SU-DHL-6 (cell line): ENCODE measurements around the gene HMCN2.

Experiments
- EZH2phosphoT487 ChIP-seq: fragments of 200-600 bp; sonication (generic), shearing (Covaris generic); conservative IDR thresholded peaks from 2 replicates; pipeline ENCODE4 v1.6.1; 2018; ENCODE audit warnings: mild to moderate bottlenecking, antibody characterized with exemption, low read length, moderate library complexity, mixed read lengths
- TF ChIP-seq, protein P1 (sequence below): fragments of 200-600 bp; sonication (generic); IDR thresholded peaks from one replicate; pipeline ENCODE4 v1.5.1; 2017; ENCODE audit warnings: antibody characterized with exemption, mild to moderate bottlenecking, low read length, moderate library complexity; ENCODE audit not compliant: insufficient read depth, poor library complexity, severe bottlenecking

DNA sequence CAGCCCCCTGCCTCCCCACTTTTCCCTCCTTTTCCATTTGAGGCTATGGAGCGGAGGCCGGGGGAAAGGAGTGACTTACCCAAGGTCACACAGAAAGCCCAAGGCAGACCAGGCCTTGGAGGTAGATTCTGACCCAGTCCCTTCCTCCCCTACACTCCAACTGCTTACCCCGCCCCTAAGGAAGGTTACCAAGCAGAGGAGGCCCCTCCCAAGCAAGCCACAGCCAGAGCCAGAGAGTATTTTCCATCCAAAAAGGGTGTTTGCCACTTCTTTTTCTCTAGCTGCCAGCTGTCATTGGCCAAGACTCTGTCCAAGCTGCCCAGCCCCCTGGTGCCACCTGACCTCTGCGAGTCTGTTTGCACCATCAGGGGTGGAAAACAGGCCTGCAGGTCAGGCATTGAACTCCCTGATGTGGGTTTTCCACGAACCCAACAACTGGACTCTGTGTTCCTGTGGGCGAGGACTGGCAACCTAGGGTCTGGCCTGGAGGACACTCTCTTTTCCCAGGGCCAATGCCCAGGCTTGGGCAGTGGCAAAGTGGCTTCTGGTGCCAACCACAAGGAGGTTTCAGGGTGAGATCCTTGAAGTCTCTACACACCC, 172.9 kb downstream of the HMCN2 start:
- TF ChIP-seq, protein P1, sequence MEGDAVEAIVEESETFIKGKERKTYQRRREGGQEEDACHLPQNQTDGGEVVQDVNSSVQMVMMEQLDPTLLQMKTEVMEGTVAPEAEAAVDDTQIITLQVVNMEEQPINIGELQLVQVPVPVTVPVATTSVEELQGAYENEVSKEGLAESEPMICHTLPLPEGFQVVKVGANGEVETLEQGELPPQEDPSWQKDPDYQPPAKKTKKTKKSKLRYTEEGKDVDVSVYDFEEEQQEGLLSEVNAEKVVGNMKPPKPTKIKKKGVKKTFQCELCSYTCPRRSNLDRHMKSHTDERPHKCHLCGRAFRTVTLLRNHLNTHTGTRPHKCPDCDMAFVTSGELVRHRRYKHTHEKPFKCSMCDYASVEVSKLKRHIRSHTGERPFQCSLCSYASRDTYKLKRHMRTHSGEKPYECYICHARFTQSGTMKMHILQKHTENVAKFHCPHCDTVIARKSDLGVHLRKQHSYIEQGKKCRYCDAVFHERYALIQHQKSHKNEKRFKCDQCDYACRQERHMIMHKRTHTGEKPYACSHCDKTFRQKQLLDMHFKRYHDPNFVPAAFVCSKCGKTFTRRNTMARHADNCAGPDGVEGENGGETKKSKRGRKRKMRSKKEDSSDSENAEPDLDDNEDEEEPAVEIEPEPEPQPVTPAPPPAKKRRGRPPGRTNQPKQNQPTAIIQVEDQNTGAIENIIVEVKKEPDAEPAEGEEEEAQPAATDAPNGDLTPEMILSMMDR = no peak
- no peak for TF ChIP-seq EZH2phosphoT487
